ENCODE results near the gene CACNG4.

The CACNG4 gene

GRCh38 chr17:66963909-66964771, at the start of gene CACNG4:
Gene CACNG4 (plus strand): TSS chr17:66964707. CDS start chr17:66964912, 205 bp downstream.
- no peak for ATAC-seq

GRCh38 chr17:66915204-66915611, 49.3 kb upstream of the CACNG4 start:
- no peak for ATAC-seq

GRCh38 chr17:66915792-66916191, 48.7 kb upstream of the CACNG4 start:
- ATAC-seq, result no peak

DNA sequence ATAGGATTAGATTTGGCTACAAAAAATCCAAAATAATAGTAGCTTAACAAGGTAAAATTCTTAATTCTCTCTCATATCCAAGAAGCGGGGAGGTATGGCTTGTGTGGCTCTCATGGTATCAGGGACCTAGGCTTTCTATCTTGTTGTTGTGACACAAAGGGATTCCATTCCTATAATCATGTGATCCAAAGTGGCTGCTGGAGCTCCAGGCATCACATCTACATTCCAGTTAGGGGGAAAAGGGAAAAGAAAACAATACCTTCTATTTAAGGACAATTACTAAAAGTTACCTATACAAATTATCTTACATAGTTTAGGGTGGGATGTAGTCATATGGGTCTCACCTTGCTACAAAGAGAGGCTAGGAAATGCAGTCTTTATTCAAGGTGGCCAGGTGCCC, 47.6 kb upstream of the CACNG4 start:
- ATAC-seq, result no peak

DNA sequence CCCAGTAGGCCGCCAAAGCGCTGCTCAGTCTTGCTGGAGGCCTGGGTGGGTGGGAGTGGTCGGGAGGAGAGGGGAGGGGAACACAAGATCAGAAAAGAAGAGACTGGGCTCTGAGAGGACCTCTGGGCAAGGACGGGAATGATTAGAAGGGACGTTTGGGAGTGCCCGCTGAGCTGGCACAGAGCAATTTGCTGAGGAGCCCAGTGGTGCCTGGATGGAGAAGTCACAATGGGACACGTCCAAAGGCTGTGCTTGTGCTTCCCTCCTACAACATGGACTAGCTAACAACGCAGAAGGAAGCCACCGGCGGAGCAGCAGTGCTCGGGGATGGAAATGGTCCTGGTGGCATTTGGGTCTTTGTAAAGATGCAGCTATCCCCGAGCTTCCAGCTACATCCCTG, 45.6 kb upstream of the CACNG4 start:
- ATAC-seq, result no peak

GRCh38 chr17:66920435-66920834, 44.1 kb upstream of the CACNG4 start:
- no peak for ATAC-seq

- ATAC-seq, result no peak
Observed at GRCh38 chr17:66920950-66921349, 43.6 kb upstream of the CACNG4 start.

DNA sequence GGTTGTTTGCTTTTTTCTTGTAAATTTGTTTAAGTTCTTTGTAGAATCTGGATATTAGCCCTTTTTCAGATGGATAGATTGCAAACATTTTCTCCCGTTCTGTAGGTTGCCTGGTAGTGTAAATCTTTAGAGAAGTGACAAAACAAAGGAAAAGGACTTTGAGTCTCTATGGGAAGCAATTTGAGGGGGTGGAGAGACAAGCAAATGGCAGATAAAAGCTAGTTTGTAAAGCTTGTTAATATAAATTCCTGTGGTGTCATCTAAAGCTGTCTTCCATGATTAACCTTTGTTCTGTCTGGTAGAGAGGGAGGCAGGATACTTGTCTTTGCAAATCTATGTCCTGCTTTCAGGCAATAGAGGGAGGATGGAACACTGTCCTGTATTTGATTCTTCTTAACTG, 40.6 kb upstream of the CACNG4 start:
- ATAC-seq, result no peak

DNA sequence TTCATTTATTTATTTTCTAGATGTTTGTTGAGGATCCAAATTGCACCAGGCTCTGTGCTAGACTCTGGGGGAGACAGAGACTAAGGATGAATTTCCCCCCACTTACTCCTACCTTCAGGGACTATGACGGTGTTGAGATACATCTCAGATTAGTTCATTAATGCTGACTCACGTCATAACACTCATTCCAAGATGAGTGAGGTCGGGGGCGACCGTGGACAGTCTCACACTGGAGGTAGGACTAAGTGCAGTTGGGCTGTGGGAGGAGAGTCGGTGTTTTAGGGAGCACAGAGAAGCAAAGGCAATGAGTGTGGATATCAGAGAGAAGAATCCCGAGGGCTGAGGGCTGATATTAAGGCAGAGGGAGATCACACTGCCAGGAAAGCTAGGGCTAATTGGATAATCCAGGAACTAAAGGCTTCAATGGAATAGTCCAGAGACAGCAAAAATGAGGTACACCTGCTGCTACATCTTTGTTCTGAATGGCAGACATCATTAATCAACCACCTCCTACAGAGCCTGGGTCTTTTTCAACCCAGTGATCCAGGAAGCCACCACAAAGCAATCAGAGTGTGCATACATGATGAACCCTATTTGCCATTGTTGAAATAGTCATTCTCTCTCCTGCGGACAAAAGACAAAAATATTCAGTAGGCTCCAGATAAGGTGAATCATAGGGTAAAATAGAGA, 38.6 kb upstream of the CACNG4 start:
- no peak for ATAC-seq

GRCh38 chr17:66928949-66929348, 35.6 kb upstream of the CACNG4 start:
- ATAC-seq, result no peak

DNA sequence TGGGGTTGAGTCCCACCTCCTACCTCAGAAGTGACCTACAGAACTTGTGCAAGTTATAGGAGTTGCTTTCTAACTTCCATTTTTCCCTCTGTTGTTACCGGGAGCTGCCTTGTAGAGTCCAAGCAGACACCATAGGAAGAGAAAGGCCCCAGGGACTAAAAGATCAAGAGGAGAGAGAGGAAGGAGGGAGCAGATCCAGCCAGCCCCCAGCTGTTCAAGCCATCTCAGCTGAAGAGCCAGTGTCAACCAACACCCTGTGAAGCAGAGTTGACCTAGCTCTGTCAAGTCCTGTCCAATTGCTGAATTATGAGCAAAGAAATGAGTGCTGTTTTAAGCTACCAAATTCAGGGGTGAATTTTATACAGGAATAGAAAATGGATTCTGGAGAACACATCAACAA, 34.9 kb upstream of the CACNG4 start:
- no peak for ATAC-seq

- ATAC-seq, result no peak
Observed at GRCh38 chr17:66930933-66931332, 33.6 kb upstream of the CACNG4 start.

- ATAC-seq, result no peak
Observed at GRCh38 chr17:66932311-66932710, 32.2 kb upstream of the CACNG4 start.

GRCh38 chr17:66934040-66934439, 30.5 kb upstream of the CACNG4 start:
- ATAC-seq, result no peak

DNA sequence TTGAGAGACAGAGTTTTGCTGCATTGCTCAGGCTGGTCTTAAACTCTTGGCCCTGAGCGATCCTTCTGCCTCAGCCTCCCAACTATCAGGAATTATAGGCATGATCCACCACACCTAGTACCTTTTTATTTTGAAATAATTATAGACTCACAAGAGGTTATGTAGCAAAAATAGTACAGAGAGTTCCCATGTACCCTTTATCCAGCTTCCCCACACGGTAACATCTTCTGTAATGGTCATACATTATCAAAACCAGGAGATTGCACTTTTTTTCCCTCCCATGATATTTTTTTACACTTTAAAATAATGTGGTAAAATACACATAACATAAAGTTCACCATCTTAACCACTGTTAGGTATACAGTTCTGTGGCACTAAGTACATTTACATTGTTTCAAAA, 28.8 kb upstream of the CACNG4 start:
- no peak for ATAC-seq

DNA sequence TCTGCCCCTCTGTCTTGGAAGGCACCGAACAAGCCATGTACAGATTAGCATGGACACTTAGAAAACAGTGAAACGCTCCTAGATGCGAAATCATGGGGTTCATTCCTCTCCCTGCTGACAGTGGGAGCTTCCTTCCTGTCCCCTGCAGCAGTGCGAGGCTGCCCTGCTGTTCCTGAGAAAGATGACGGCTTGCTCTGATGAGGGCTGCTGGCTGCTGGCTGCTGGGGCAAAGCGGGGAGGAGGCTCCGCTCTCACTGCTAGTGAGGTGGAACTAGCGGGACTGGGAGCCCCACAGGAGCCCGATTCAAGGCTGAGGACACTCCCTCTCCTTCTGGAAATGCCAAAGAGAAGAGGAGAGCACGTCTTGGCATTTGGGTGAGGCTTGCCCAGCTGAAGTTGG, 25.9 kb upstream of the CACNG4 start:
- ATAC-seq, result no peak

DNA sequence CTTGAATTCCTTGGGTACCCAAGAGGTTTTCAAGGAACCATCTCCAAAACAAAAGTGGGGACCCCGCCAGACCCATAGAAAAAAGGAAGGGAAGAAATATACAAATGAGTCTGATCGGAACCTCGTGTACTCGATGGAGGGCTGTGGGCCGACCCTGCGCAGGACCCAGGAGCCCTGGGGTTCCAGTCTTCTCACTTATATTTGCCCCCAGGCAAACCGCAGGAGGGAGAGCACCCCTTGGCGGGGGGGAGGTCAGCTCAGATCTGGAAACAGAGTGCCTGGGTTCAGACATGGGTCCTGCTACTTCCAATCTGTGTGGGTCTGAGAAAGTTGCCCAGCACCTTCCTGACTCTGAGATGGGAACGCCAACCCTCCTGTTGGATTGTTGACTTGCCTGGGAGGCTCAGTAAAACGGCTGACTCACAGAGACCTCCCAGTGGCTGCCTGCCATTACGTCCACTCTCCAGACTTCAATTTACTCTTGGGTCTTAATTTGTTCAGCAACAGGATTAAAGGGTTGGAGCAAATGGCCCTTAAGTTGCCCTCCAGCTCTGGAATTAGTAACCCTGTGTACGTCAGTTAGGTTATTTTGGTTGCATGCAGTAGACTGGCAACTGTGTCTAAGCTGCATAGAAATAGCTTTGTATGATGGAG, 24.9 kb upstream of the CACNG4 start:
- no peak for ATAC-seq

DNA sequence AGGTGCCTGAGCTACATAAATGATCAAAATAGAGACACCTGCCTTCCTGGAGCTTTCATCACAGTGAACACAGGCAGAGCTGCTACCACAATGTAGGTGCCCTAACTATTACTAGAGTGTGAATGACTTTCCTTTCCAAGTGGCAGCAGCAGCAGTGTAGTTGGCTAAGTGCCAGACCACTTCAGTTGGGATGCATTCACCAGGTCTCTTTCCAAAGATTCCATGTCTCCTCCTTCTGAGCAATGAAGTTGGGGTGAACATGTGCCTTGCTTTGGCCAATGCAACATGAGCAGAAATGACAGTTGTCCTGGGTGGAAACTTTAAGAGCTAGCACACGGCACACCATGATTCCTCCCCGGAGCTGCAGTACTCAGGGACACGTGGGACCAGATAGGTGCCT, 23.3 kb upstream of the CACNG4 start:
- ATAC-seq, result no peak

DNA sequence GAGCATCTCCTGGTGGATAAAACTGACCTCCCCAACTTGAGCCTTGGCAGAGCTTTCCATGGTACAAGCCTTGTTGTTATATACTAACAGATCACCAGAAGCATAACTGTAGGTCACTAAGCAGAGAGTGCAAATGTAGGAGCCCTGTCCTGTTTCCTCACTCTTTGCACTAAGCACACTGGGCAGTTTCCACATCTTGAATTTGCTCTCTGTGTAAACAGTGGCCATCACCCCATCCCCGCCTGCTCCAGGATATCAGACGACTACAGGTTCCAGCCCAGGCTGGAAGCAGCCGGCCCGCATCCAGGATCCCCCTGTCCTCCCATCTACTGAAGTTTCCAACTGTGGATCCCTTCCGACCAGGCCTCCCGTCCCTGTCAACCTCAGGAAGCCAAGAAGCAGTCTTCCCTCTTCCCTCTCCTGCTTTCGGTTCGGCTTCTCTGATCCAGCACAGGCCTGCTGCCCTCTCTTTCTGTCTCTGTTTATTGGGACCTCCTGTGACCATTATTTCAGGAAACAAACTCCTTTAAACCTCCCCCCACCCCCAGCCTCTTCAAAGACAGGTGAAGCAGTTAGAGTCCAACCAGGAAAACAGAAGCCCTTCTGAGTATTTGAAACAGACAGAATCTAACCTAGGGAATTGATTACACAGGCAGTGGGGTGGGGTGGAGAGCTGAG, 22.6 kb upstream of the CACNG4 start:
- ATAC-seq, result no peak

DNA sequence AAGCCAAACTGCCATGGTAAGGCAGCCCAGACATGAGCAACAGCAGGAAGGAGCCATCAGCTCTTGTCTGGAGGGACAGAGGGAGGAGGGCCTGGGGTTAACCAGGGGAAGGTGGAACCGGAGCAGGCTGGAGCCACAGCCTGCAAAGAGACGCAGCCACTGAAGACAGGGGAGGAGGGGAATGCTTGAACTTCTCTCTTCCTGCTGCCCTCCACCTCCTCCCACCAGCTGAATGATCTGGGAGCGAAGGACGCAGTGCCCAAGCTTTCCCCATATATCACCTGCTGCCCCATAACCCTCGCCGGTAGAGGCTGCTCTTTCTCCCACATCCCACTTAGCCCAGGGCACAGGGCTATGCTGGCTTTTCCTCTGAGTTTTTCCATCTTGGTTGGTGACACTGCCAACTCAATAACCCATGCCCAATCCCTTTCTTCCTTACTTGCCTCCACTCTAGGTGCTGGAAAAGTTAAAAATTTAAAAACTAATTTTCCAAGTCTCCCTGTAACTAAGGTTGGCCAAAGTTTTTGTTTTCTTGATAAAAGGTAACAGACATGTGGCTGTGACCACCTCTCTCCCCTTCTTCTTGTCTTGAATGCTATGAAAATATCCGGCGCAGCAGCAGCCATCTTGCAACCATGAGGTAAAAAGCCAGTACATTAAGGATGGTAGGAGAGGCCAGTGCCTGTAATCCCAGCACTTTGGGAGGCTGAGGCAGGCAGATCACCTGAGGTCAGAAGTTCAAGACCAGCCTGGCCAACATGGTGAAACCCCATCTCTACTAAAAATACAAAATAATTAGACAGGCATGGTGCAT, 21.8 kb upstream of the CACNG4 start:
- no peak for ATAC-seq

DNA sequence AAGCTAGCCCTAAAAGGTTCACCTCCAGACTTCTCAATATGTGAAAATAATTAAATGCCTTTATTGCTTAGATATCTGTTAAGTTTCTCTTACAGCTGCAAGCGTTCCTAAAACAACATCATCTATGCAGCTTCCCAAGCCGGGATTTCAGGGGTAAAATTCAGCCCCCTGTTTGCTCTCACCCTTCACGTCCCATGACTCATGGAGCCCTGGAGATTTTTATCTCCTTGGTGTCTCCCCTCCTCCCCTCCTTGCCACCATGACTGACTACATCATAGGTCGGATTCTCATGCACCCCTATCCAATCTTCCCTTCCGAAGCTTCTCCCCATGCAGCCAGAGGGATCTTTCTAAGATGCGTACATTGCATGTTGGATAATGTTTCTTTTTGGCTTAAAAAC, 21.0 kb upstream of the CACNG4 start:
- ATAC-seq, result no peak
